Measurements from ENCODE around the gene SORBS2. TPM values are rescaled to one million over a fixed set of nuclear protein-coding genes. Genes with fewer than 3 reads are reported as not detected.

Gene SORBS2
- total RNA-seq, 2 experiments from 2014 or later, result not detected

GRCh38 chr4:185654311-185654710 lies 157.7 kb downstream of the SORBS2 start:
- H3K27me3 Mint-ChIP-seq, result peaks cover 8% of the 10 kb centered on the region
- no peak for DNase-seq
- H3K9me3 Mint-ChIP-seq, result no peaks in the 10 kb centered on the region
- Histone ChIP-seq H3K4me3 (ENCODE audit: low read length) (no peak overlapping the region), H3K36me3 (ENCODE audit: insufficient read depth, low read length) (no peaks in the 10 kb centered on the region), H3K4me1 (ENCODE audit: insufficient read depth, low read length) (no peaks in the 10 kb centered on the region), H3K9me3 (ENCODE audit: control insufficient read depth in 1 of 2, insufficient read depth in 1 of 2, low read length in 2 of 2) (no peaks in the 10 kb centered on the region), H3K27ac (ENCODE audit: low read depth in 1 of 2, low read length in 2 of 2) (no peak overlapping the region), H3K27me3 (ENCODE audit: control insufficient read depth in 1 of 2, insufficient read depth in 2 of 2, low read length in 2 of 2) (no peaks in the 10 kb centered on the region)
- POLR2A ChIA-PET, result no interaction called here
- H3K4me3 Mint-ChIP-seq, result no peak overlapping the region
- no peak overlapping the region for H3K27ac Mint-ChIP-seq
- ATAC-seq (ENCODE audit: poor library complexity), result no peak
- no peaks in the 10 kb centered on the region for H3K4me1 Mint-ChIP-seq (ENCODE audit: low read depth)
- TF ChIP-seq CTCF (IDR thresholded peaks at IDR 0.05), result no peak
- H3K36me3 Mint-ChIP-seq (ENCODE audit: low read depth), result no peaks in the 10 kb centered on the region
- CTCF ChIA-PET, result interaction anchor here (0.6 kb wide), 1 partner anchor 502 kb away, joined by 3 read pairs; no protein-coding TSS in a partner anchor
- intact Hi-C loops (cut with DNase I, micrococcal nuclease), result no loop called here

- H3K27me3 Mint-ChIP-seq, result peaks cover 11% of the 10 kb centered on the region
- H3K9me3 Mint-ChIP-seq, result no peaks in the 10 kb centered on the region
- H3K4me1 Mint-ChIP-seq (ENCODE audit: low read depth), result no peaks in the 10 kb centered on the region
- intact Hi-C loops (cut with DNase I, micrococcal nuclease), result no loop called here
- Histone ChIP-seq H3K9me3 (ENCODE audit: control insufficient read depth in 1 of 2, insufficient read depth in 1 of 2, low read length in 2 of 2) (no peaks in the 10 kb centered on the region), H3K36me3 (ENCODE audit: insufficient read depth, low read length) (no peaks in the 10 kb centered on the region), H3K4me1 (ENCODE audit: insufficient read depth, low read length) (no peaks in the 10 kb centered on the region), H3K4me3 (ENCODE audit: low read length) (no peak overlapping the region), H3K27ac (ENCODE audit: low read depth in 1 of 2, low read length in 2 of 2) (no peak overlapping the region), H3K27me3 (ENCODE audit: control insufficient read depth in 1 of 2, insufficient read depth in 2 of 2, low read length in 2 of 2) (no peaks in the 10 kb centered on the region)
- no peak for DNase-seq
- no peak overlapping the region for H3K4me3 Mint-ChIP-seq
- ATAC-seq (ENCODE audit: poor library complexity), result no peak
- no peaks in the 10 kb centered on the region for H3K36me3 Mint-ChIP-seq (ENCODE audit: low read depth)
- CTCF ChIA-PET, result no interaction called here
- POLR2A ChIA-PET, result no interaction called here
- H3K27ac Mint-ChIP-seq, result no peak overlapping the region
- no peak for TF ChIP-seq CTCF (IDR thresholded peaks at IDR 0.05)
These were observed 160.1 kb downstream of the SORBS2 start for GRCh38 chr4:185651851-185652250.

GRCh38 chr4:185651137-185651677 lies 160.8 kb downstream of the SORBS2 start:
- ChIA-PET CTCF (no interaction called here), POLR2A (no interaction called here)
- DNase-seq, result no peak
- Histone ChIP-seq H3K36me3 (ENCODE audit: insufficient read depth, low read length) (no peaks in the 10 kb centered on the region), H3K27me3 (ENCODE audit: control insufficient read depth in 1 of 2, insufficient read depth in 2 of 2, low read length in 2 of 2) (no peaks in the 10 kb centered on the region), H3K27ac (ENCODE audit: low read depth in 1 of 2, low read length in 2 of 2) (no peak overlapping the region), H3K9me3 (ENCODE audit: control insufficient read depth in 1 of 2, insufficient read depth in 1 of 2, low read length in 2 of 2) (no peaks in the 10 kb centered on the region), H3K4me3 (ENCODE audit: low read length) (no peak overlapping the region), H3K4me1 (ENCODE audit: insufficient read depth, low read length) (no peaks in the 10 kb centered on the region)
- Mint-ChIP-seq H3K27ac (no peak overlapping the region), H3K27me3 (peaks cover 12% of the 10 kb centered on the region), H3K4me3 (no peak overlapping the region), H3K36me3 (ENCODE audit: low read depth) (no peaks in the 10 kb centered on the region), H3K4me1 (ENCODE audit: low read depth) (no peaks in the 10 kb centered on the region), H3K9me3 (no peaks in the 10 kb centered on the region)
- intact Hi-C loops (cut with DNase I, micrococcal nuclease), result no loop called here
- TF ChIP-seq CTCF (IDR thresholded peaks at IDR 0.05), result no peak
- ATAC-seq (ENCODE audit: poor library complexity), result no peak
